Activated effector memory CD4-positive, alpha-beta T cell treated with Interleukin-2 at 50 U/mL for 16 hours (primary cell): ENCODE data around the gene TPM3.
"Not testable (repeated sequence)": the region's sequence is repeated elsewhere in the genome, so short reads cannot be mapped to it uniquely, and the experiment has no call there.

ENCODE experiments used
- DNase-seq: peaks from one replicate; pipeline ENCODE4 v3.0.0-alpha.2; 2020

Gene TPM3

GRCh38 chr1:154205778-154206177 lies 13.9 kb upstream of the TPM3 start:
- DNase-seq = not testable (repeated sequence)

- no peak for DNase-seq
Observed at GRCh38 chr1:154199563-154199879, 7.6 kb upstream of the TPM3 start.

- no peak for DNase-seq
Observed at GRCh38 chr1:154198756-154199562, 7.1 kb upstream of the TPM3 start.

GRCh38 chr1:154193821-154194220 lies 1.9 kb upstream of the TPM3 start:
- DNase-seq = no peak

- no peak for DNase-seq
Observed at GRCh38 chr1:154192476-154192875, 576 bp upstream of the TPM3 start.

GRCh38 chr1:154190550-154190949 lies 1.4 kb downstream of the TPM3 start:
- DNase-seq = no peak

- no peak for DNase-seq
Observed at GRCh38 chr1:154186852-154187501, 4.9 kb downstream of the TPM3 start.

- DNase-seq = peak; percentile 46
Observed at GRCh38 chr1:154186177-154186576, 5.7 kb downstream of the TPM3 start.

- peak; percentile 91 for DNase-seq
Observed at GRCh38 chr1:154183046-154183915, 8.6 kb downstream of the TPM3 start.

- peak; percentile 51 for DNase-seq
Observed at GRCh38 chr1:154182344-154183045, 9.4 kb downstream of the TPM3 start.

- DNase-seq = no peak
Observed at GRCh38 chr1:154181944-154182343, 10.0 kb downstream of the TPM3 start.

- DNase-seq = no peak
Observed at GRCh38 chr1:154179946-154180687, 11.8 kb downstream of the TPM3 start.

GRCh38 chr1:154178911-154179811 lies 12.7 kb downstream of the TPM3 start:
- DNase-seq = no peak

- no peak for DNase-seq
Observed at GRCh38 chr1:154178013-154178412, 13.9 kb downstream of the TPM3 start.

- DNase-seq = no peak
Observed at GRCh38 chr1:154176337-154176736, 15.6 kb downstream of the TPM3 start.

GRCh38 chr1:154174654-154175053 lies 17.2 kb downstream of the TPM3 start:
- DNase-seq = no peak

- no peak for DNase-seq
Observed at GRCh38 chr1:154171880-154172279, 20.0 kb downstream of the TPM3 start.

GRCh38 chr1:154171223-154171583 lies 20.7 kb downstream of the TPM3 start:
- no peak for DNase-seq

GRCh38 chr1:154170547-154171222 lies 21.2 kb downstream of the TPM3 start:
- no peak for DNase-seq

GRCh38 chr1:154167461-154167860 lies 24.4 kb downstream of the TPM3 start:
- DNase-seq = no peak

GRCh38 chr1:154166207-154166606 lies 25.7 kb downstream of the TPM3 start:
- DNase-seq = no peak
